GM12874 (cell line): ENCODE measurements around the gene CLDN20.

Experiments
- CTCF ChIP-seq: IDR thresholded peaks from 2 replicates; pipeline ENCODE4 v1.5.1; 2011; ENCODE audit warnings: low read depth, mild to moderate bottlenecking, control low read depth, low read length, moderate library complexity; ENCODE audit not compliant: insufficient read depth

Gene CLDN20

GRCh38 chr6:155306958-155307357 is 43.1 kb downstream of the CLDN20 start:
- no peak for TF ChIP-seq CTCF

DNA sequence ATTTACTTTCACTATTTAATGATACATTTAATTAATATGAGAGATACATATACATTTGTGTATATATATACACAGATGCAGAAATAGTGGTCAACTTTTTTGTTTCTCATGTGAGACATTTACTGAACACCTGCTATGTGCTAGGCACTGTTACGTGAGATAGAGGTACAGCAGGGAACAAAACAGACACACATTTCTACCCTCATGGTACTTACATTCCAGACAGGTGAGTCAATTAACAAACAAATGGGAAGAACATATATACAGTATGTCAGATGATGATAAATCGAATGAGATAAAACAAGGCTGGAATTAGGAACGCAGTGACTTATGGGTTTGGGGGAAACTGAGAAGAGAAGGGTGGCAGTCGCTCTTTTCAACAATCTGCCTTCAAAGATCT is 45.3 kb downstream of the CLDN20 start:
- no peak for TF ChIP-seq CTCF

- no peak for TF ChIP-seq CTCF
These were observed 46.8 kb downstream of the CLDN20 start for GRCh38 chr6:155310596-155310995.

DNA sequence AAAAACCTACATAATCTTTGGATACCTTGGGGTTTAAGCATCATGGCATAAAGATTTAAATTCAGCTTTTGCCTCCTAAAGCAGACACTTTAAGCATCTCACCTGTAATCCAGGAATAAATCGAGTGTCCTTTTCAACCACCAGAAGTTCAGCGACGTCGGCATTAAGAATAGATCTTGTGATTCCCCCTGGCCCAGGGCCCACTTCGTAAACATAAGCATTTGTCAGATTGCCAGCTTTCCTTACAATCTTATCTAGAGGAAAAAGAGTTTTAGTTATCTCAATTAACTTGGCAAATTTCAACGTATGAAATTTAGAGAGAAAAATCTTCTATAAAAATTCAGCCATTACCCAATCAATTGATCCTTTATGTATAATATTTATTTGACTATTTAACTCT is 47.3 kb downstream of the CLDN20 start:
- TF ChIP-seq CTCF, result no peak

- TF ChIP-seq CTCF, result no peak
These were observed 47.8 kb downstream of the CLDN20 start for GRCh38 chr6:155311583-155311982.

DNA sequence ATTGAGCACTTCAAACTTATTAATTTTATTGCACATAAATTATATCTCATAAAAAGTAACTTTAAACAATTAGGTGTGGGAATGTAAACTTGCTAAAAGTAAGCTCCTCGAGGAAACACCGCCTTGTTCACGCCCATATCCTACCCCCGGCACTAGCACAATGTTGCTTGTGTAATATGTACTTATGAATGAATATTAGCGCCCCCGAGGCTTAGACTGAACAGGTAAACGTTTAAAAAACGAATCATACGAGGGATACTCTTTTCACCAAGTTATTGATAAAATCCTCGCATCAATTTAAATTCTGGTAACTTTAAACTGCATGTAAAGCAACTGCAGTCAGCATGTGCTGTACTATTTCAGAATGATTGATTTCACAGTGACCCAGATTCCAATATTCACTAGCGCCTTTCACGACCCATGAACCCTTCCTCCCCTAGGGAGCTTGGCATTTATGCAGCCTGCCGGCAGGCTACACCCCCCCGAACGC is 49.8 kb downstream of the CLDN20 start:
- no peak for TF ChIP-seq CTCF

- TF ChIP-seq CTCF, result no peak
These were observed 50.4 kb downstream of the CLDN20 start, which contains the start of gene TFB1M for GRCh38 chr6:155314092-155314772. TFB1M (minus strand) TSS chr6:155314484; CDS start chr6:155314428, 56 bp downstream.
